ENCODE data around the gene ARMH4.
"Not testable (repeated sequence)": the region's sequence is repeated elsewhere in the genome, so short reads cannot be mapped to it uniquely, and the experiment has no call there.

The ARMH4 gene

DNA sequence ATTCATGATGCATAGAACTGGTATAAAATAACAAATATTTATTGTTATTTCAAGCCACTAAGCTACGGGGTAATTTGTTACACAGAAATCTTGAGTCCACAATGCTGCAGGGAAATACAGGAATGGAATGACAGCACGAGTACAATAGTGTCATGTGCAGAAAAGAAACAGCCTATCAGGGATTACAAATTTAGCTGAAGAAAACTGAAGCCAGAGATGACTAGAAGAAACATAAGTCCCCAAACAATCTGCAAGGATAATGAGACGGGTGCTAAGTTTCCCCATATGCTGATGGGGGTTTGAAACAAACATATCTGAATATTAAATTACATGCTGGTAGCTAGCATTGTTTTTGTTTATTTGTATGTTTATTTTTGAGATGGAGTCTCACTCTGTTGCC lies 8.9 kb downstream of the ARMH4 start:
- DNase-seq (ENCODE audit: low read depth), result no peak

DNA sequence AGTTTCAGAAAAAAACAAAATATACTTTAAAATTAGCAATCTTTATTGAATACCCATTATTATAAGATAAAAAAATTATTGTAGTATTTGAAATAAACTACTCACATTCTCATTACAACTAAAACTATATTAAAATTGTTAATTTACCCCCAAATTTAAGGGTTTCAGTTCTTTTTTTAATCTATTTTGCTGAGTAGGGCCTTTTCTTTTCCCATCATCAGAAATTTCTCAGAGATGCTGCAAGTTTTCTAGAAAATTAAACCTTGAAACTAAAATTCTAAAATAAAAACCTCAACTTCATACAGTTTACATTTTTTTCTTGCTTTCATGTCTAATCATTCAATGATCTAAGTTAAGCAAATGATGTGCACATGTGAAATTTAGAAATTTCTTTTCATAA lies 10.1 kb downstream of the ARMH4 start:
- DNase-seq (ENCODE audit: low read depth), result no peak

DNA sequence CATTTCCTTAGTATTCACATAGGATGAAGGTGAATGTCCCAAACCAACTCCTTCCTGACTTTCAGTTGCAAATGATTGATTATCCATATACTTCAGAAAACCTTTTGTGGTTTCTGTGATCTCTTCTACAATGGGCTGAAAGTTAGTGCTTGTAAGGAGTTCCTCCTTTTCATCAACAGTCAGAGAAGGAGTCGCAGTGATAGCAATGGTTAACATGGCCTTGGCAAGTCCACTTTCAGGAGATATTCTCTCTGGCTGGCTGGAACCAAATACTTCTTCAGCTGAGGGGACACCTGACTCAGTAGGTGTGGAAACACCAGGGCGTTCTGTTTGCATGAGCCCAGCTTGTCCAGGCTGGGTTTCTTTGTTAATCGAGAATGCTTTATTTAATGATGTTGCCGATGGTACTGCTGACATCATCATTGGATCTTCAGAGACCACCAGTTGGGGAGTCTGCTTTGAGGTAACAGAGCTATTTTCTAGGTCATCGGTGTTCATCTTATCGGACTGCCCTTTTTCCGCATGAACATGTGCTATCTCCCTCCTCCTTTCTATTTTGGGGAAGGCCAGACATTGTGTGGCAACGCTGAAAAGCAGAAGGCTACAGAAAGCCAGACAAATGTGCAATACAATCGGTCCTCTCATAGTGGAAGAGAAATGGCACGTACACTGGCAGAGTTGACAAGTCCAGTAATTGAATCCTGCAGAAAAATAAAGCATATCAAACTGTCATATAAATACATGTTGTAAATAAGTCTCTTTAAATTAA lies 13.1 kb downstream of the ARMH4 start:
- no peak for DNase-seq (ENCODE audit: low read depth)

DNA sequence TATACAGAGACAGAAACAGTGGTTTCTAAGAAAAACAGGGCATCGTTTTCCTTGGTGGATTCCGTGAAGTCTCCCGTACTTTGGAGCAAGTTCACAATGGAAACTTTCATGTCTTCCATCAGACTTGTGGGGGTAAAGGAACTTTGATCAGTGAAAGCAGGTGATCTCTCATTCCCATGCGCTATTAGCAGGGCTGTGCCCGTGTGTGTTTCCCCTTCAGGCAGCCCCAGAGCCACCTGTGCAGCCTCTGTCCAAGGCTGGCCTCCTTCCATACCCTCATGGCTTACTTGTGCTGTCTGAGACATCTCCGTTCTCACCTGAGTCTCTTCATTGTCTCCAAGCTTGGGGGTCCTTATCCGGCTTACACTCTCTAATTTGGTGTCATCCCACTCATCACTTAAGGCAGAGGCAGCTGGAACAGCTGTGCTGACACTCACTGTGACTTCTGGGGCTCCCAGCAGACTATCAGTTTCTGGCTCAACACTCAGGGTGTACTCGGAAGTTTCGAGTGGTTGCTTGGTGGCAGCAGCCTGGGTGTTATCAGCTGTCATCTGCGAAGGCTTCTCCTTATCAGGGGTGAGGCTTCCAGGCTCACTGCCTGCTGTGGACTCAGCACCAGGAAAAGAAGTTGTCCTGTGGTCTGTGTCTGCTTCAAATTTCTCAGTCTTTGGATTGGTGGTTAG lies 13.8 kb downstream of the ARMH4 start:
- DNase-seq (ENCODE audit: low read depth), result no peak

DNA sequence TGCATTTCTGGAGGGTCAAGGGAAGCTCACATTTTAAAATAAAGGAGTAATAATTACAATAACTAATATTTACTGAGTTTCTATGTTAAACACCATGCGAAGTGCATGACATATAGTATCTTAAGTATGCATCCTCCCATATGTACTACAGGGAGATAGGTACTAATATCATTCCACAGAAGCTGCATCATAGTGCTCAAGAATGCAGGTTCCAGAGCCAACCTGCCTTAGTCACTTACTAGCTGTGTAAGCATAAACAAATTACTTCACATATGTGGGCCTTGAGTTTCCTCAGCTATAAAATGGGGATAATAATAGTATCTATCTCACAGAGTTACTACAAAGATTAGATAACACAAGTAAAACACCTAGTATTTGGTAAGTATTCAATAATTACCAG lies 18.3 kb downstream of the ARMH4 start:
- peak; percentile 92 for DNase-seq (ENCODE audit: low read depth)

DNA sequence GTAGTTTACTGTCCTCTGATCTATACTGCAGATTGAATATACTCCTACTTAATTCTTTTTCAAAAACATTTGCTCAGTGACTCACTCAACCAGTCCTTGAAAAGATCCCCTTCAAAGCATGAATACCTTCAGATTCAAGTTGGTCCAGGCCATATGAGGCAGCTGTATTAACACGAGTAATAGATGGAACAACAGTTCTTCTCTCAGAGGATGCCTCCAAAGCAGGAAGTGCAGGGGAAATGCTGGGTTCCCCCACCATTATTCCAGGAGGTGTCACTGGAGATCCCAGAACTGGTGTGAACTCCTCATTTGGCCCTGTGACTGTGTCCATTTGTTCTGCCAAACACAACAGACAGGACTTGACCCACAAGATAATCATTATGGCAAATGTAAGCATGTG lies 20.6 kb downstream of the ARMH4 start:
- no peak for DNase-seq (ENCODE audit: low read depth)

DNA sequence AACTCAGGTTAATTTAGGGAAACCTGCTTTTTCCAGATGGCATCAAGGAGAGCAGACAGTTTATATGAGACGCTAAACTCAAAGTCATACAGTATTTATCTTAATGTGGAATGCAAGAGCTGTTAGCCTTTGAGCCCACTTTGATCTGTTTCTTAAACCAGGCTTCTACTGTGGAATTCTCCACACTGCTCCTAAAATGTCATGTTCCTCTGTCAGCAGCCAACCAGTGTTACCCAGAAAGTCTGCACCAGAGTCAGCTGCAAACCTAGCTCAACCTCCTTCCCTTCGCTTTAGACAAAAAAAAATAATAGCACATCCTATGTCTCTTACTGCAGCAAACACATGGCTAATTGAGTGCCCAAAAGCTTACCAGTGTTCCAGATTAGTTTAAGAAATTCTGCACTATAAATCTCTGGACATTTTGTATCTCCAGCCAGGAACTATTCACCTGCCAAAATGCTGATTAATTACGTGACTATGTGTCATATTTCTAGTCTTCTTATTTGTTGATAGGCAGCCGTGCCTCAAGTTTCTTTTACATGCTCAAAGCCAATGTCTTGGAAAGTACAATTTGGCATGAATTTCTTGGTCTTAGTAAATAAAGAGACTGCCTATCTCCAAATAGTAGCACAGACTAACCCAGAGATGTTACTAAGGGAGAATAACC lies 21.8 kb downstream of the ARMH4 start:
- no peak for DNase-seq (ENCODE audit: low read depth)

DNA sequence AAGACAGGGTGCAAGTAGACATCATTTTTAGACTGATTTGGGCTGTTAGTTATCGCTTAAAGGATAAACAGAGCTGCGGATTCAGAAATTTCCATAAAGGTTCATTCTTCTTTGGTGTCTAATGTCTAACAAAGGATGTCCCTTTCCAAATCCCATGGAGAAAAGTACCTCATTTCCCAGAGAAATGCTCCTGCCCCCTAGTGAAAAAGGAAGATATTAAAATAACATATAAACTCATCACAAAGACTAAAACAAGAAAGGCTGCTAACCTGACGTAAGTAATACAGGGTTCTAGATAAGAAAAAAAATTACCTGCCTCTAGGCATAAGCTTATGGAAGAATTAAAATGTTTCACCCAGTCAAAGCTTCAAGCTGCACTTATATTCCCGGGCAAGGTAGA lies 22.8 kb downstream of the ARMH4 start:
- no peak for DNase-seq (ENCODE audit: low read depth)

DNA sequence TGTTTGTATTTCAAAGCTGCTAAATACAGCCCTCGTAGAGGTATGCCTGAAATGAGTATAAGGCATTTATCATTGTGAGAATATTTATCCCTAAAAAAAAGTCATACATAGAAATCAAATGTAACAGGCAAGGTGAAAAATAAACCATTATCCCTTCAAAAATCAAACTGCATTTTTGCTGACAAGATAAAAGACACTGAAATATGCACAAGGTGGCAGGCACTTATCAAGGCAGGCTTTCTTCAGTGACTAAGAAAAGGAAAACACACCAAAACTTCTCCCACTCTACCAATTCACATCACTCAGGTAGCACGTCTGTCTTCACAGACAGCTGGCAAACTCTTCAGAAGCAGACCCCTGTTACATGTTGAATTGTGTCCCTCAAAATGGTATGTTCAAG lies 23.6 kb downstream of the ARMH4 start:
- no peak for DNase-seq (ENCODE audit: low read depth)

DNA sequence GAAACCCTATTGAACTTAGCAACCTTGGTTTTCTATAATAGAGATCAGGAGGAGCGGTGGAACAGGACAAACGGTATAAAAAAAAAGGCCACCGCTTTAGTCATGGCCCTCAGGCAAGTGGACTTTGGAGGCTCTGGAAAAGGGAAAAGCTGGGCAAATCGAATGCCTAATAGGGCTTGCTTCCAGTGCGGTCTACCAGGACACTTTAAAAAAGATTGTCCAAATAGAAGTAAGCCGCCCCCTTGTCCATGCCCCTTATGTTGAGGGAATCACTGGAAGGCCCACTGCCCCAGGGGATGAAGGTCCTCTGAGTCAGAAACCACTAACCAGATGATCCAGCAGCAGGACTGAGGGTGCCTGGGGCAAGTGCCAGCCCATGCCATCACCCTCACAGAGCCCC lies 29.5 kb downstream of the ARMH4 start:
- DNase-seq (ENCODE audit: low read depth), result not testable (repeated sequence)

DNA sequence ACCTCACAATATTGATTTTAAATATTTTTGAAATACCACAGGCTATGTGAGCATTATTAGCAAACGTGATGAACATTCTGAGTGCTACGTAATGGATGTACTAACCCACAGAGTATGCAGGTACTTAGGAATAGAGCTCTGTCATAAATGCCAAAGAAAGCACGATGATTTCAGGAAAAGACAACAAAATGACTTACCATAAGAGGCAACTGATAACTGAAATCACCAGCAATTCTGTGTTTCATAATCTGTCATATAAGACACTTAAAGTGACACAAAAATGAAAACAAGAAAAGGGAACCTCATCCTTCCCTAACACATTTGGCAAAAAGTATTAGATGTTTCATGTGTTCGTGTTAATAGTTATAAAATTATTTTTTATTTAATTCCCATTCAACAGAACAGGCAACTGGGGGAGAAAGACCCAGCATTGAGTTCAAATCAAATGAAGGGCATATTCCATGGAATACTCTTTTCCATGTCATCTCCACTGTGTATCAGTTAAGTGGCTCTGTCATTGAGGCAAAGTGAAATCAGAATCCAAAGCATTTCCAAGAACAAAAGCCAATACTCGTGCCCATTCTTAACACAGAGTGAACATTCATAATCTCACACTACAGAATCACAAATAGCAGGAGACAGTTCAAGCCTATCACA lies 30.4 kb downstream of the ARMH4 start:
- no peak for DNase-seq (ENCODE audit: low read depth)

DNA sequence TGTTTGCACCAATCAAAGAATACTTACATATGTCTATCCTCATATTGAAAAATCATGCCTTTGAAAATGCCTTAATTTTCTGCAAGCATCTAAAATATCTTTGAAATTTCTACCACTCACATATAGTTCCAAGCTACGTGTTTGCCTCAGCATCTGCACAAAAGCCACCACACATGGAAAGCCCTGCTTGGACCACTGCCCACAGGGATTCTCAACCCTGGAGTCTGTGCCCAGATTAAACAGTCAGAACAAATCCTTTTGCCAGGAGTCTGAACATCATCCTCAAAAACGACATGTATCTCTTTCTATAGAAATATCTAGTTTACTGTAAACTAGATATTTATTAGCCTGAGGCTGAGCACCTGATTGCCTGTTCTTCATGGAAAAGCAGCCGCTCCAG lies 32.6 kb downstream of the ARMH4 start:
- DNase-seq (ENCODE audit: low read depth), result no peak

DNA sequence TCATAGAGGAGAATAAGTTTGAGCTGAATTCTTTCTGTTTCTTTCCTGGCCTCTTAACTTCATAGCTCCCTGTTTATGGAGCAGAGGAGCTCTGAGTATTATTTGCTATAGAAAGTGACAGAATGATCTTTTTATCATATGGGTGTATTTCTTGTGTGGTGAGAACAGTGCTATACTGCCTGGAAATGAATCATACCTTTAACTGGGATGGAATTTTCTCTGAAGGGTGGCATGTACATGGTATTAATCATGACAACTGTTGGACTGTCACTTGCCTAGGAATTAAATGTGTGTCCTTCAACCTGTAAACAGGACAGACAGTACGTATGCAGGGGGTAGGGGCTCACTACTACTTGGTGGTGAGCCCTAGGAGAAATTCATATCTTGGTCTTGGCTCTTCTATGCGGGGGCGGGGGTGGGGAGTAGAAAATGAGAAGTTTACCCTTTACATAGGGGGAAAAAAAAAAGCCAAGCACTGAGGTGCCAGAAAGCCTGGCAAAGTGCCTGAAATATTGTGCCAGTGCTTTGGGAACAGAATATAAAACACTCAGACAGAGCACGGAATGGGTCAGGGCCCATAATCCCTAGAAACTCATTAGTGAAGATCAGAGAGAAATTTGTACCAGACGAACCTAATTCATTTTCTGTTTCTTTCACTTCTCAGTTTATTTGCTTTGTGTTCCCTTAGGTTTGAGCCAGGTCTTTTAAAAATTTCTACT lies 33.8 kb downstream of the ARMH4 start:
- no peak for DNase-seq (ENCODE audit: low read depth)

DNA sequence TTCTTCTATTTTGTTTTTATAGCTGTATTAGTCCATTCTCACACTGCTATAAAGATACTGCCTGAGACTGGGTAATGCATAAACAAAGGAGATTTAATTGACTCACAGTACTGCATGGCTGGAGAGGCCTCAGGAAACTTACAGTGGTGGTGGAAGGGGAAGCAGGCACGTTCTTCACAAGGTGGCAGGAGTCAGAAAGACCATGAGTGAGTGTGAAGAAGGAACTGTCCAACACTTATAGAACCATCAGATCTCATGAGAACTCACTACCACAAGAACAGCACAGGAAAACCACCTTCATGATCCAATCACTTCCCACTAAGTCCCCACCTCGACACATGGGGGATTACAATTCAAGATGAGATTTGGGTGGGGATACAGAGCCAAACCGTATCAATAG lies 42.3 kb downstream of the ARMH4 start:
- DNase-seq (ENCODE audit: low read depth), result no peak

DNA sequence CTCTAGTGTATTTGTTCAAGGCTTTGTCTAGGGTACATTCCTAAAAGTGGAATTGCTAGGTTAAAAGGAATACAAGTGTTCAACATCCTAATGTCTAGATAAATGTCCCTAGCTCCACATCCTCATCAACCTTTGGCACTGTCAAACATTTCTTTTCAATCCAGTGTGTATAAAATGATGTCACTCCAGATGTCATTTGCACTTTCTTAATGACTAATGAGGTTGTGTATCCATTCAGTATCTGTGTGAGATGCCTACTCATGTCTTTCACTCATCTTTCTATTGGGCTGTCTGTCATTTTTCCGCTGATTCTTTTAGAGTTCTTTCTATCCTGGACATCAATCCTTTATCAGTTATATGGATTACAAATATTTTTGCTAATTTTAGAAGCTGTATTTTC lies 43.3 kb downstream of the ARMH4 start:
- DNase-seq (ENCODE audit: low read depth), result no peak

DNA sequence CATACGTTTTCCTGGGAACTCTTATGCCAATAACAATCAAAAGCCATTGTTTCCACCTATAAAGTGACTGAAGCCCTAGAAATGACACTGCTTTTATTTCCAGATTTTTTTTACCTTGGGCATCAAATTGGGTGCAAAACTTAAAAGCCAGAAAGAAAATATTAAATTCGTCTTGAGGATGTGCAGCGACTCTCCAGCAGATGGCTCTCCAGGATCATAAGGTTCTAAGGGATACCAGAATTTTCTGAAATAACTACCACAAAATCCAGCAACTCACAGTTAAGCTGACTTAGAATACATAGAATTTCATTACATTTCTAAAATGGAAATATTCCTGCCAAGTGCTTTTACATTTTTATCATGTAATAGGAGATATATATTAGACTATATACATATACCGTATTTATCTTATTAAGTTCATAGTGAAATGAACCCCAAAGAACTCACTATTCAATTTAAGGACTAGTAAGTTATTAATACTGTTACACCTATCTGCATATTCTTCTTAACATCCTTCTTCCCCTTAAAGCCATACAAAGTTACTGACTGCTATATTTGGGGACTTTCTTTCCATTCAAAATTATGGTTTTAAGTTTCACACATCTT lies 44.0 kb downstream of the ARMH4 start:
- DNase-seq (ENCODE audit: low read depth), result peak; percentile 63

DNA sequence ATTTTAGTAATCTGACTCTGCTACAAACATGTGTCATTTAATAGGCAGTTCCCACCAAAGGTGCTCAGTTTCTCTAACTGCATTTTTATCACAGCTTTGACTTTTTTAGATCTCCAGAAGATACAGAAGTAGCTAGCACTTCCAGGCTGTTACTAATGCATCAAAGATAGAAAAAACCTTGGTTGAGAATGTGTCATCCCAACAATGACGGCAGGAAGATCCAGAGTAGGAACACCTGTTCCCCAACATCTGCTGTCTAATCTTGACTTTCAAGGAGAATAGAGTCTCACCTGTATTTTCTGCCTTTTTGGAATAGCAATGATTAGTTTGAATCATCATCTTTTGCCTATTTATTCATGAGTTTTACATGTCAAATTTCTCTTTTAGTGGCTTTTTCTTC lies 45.0 kb downstream of the ARMH4 start:
- DNase-seq (ENCODE audit: low read depth), result no peak

DNA sequence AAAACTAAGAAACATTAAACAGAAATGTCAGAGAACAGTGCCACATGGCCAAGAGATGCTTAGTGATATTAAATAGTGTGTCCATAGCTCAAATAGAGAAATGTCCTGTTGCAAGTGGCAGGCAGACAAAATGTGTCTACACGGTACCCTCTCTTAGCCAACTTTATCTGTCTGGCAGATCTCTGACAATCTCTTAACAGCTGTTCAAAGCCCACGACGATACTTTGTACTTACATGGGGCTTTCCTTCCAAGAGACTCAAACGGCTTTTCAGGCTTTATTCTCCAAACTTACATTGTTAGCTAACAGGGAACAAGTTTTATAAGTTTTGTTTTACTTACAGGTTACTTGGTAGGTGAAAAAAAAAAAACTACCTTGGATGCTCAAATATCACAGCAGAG lies 45.6 kb downstream of the ARMH4 start:
- no peak for DNase-seq (ENCODE audit: low read depth)

DNA sequence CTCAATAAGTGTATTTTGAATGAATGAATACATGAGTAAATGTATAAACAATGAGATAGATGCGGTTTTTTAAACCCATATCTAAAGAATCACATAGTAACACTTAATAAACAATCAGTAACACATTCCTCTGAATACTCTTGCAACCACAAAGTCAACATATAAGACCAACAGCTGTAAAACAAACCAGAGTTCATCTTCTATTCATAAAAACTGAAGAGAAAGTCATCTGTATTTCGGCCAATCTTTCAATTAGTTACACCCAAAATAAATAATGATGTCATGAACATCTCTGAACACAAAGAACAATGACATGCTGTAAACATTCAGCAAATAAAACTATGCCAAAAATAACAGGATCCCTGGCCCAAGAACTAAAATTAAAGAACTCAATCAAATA lies 47.2 kb downstream of the ARMH4 start:
- DNase-seq (ENCODE audit: low read depth), result peak; percentile 39

DNA sequence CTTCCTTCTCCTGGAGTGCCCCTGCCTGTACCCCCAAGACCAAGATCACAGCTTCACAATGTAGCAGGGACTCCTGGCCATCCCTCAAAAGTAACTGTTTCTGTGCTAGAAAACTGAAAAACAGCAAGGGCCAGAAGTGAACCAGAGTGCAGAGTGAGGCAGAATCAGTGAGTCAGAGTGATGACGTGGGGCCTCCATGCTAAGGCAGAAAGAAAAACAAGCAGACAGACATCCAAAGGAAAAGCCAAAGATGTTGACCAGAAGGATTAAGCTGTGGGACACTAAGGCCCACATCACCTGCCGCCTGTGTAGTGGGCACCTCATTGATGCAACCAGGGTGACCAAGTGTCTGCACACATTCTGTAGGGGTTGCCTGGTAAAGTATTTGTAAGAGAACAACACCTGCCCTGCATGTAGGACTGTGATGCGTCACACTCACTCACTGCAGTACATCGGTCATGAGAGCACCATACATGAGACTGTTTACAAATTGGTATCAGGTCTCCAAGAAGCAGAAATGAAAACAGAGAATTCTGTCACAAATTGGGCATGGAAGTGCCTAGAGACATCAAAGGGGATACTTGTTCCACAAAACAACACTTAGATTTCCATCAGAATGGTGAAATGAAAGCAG lies 51.2 kb downstream of the ARMH4 start:
- DNase-seq (ENCODE audit: low read depth), result peak; percentile 47

DNA sequence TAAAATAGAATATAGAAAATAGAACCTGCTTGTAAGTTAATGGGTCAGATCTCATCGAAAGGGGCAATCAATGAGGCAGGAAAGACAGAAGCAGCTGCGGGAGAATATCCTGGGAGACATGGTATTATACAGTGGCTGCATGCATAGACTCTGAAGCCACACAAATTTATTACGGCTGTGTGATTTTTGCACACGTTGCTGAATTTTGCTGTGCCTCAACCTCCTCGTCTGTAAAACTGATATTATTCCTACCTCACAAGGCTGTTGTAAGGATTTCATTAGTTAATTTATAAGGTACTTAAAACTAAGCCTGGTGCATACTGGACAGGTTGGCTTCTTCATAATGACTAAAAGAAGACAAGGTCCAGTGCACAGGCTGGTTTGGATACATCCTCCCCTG lies 52.3 kb downstream of the ARMH4 start:
- DNase-seq (ENCODE audit: low read depth), result no peak

Data from amniotic epithelial cell (primary cell).